Ascending aorta (tissue), 2 donors: Measurements from ENCODE around the gene PDHX. TPM values are rescaled to one million over a fixed set of nuclear protein-coding genes. Genes with fewer than 3 reads are reported as not detected.

Experiments
- DNase-seq, 2 donors: peaks; one replicate each; pipeline ENCODE4 v3.0.0-alpha.2; 2019; ENCODE audit warnings: low spot score in 2 of 2
- H3K27ac ChIP-seq, 2 donors: fragments of 200-600 bp; sonication (generic); one replicate each; pipeline ENCODE4 v1.5.1; 2016 to 2017; ENCODE audit warnings: mild to moderate bottlenecking in 1 of 2
- H3K27me3 ChIP-seq: fragments of 200-600 bp; sonication (generic); one replicate; pipeline ENCODE4 v1.5.1; 2017
- H3K36me3 ChIP-seq, 2 donors: fragments of 200-600 bp; sonication (generic); one replicate each; pipeline ENCODE4 v1.5.1; 2016
- H3K4me1 ChIP-seq, 2 donors: fragments of 200-600 bp; sonication (generic); one replicate each; pipeline ENCODE4 v1.5.1; 2016 to 2017; ENCODE audit warnings: mild to moderate bottlenecking in 1 of 2
- H3K4me3 ChIP-seq, 2 donors: fragments of 200-600 bp; sonication (generic); one replicate each; pipeline ENCODE4 v1.5.1; 2016 to 2017; ENCODE audit warnings: mild to moderate bottlenecking in 1 of 2
- H3K9me3 ChIP-seq, 2 donors: fragments of 200-600 bp; sonication (generic); one replicate each; pipeline ENCODE4 v1.5.1; 2016
- CTCF ChIP-seq, 3 experiments: fragments of 200-600 bp in 2 of 3; fragments of 450-650 bp in 1 of 3; sonication (generic) in 2 of 3; IDR thresholded peaks; one replicate each; pipeline ENCODE4 v1.5.1; 2016 to 2019; ENCODE audit warnings: antibody characterized with exemption in 3 of 3, mild to moderate bottlenecking in 1 of 3, moderate library complexity in 1 of 3
- intact Hi-C: fragments of 100-400 bp; cut with DNase I; formaldehyde crosslinking; loops from one replicate; pipeline ENCODE4 v1.15.1; 2023
- total RNA-seq: library from RNA; depleted of rRNA; stranded (reverse); fragments of >200 nt; gene quantifications from one replicate; pipeline ENCODE4 v1.1.0, GENCODE V29; 2016

Gene PDHX
- total RNA-seq, 1 donor from 2014 or later = 23.3 TPM

- Histone ChIP-seq H3K4me1 (no peaks in the 10 kb centered on the region), H3K27me3 (no peaks in the 10 kb centered on the region), H3K36me3 (peaks cover 4 to 5% of the 10 kb centered on the region in 2 donors), H3K9me3 (no peaks in the 10 kb centered on the region), H3K27ac (no peak overlapping the region), H3K4me3 (no peak overlapping the region)
- peak; percentile 35 to 69 (median 43) for TF ChIP-seq CTCF (IDR thresholded peaks at IDR 0.05)
- intact Hi-C loops = loop anchor here (1.0 kb wide), 1 partner anchor 394 kb away; no protein-coding TSS in a partner anchor
- DNase-seq = no peak
Observed at GRCh38 chr11:34997952-34998528, 81.6 kb downstream of the PDHX start.

GRCh38 chr11:34999453-34999852 is 83.0 kb downstream of the PDHX start:
- intact Hi-C loops = no loop called here
- Histone ChIP-seq H3K4me1 (no peaks in the 10 kb centered on the region), H3K4me3 (no peak overlapping the region), H3K9me3 (no peaks in the 10 kb centered on the region), H3K36me3 (no peaks in the 10 kb centered on the region), H3K27ac (no peak overlapping the region), H3K27me3 (no peaks in the 10 kb centered on the region)
- no peak for DNase-seq
- no peak for TF ChIP-seq CTCF (IDR thresholded peaks at IDR 0.05)

- H3K4me1 ChIP-seq = no peaks in the 10 kb centered on the region
- no peak for TF ChIP-seq CTCF (IDR thresholded peaks at IDR 0.05)
- intact Hi-C loops = no loop called here
- H3K4me3 ChIP-seq = no peak overlapping the region
- H3K27me3 ChIP-seq = no peaks in the 10 kb centered on the region
- no peak overlapping the region for H3K27ac ChIP-seq
- no peak for DNase-seq
- H3K9me3 ChIP-seq = no peaks in the 10 kb centered on the region
- no peaks in the 10 kb centered on the region for H3K36me3 ChIP-seq
Observed at GRCh38 chr11:35003186-35003585, 86.8 kb downstream of the PDHX start.

- no peaks in the 10 kb centered on the region for H3K9me3 ChIP-seq
- no peaks in the 10 kb centered on the region for H3K27me3 ChIP-seq
- TF ChIP-seq CTCF (IDR thresholded peaks at IDR 0.05) = no peak
- intact Hi-C loops = no loop called here
- H3K36me3 ChIP-seq = no peaks in the 10 kb centered on the region
- no peak overlapping the region for H3K27ac ChIP-seq
- no peak for DNase-seq
- no peaks in the 10 kb centered on the region for H3K4me1 ChIP-seq
- no peak overlapping the region for H3K4me3 ChIP-seq
Observed at GRCh38 chr11:35003658-35004057, 87.2 kb downstream of the PDHX start.

- no peaks in the 10 kb centered on the region for H3K4me1 ChIP-seq
- no peaks in the 10 kb centered on the region for H3K27me3 ChIP-seq
- no peaks in the 10 kb centered on the region for H3K9me3 ChIP-seq
- no peak for TF ChIP-seq CTCF (IDR thresholded peaks at IDR 0.05)
- intact Hi-C loops = no loop called here
- H3K4me3 ChIP-seq = no peak overlapping the region
- H3K36me3 ChIP-seq = no peaks in the 10 kb centered on the region
- DNase-seq = no peak
- H3K27ac ChIP-seq = no peak overlapping the region
Observed at GRCh38 chr11:35005141-35005780, 88.8 kb downstream of the PDHX start.
